NCI-H1930 (cell line): Measurements from ENCODE around the gene ANKRD40.

Experiments
- DNase-seq, 2 experiments: peaks; one replicate each; lab custom pipeline; 2025; lab: John Stamatoyannopoulos, UW

Gene ANKRD40

GRCh38 chr17:50668025-50668837 is 39.5 kb downstream of the ANKRD40 start:
- no peak for DNase-seq

GRCh38 chr17:50667259-50668024 is 40.3 kb downstream of the ANKRD40 start:
- no peak for DNase-seq

GRCh38 chr17:50666316-50666715 is 41.4 kb downstream of the ANKRD40 start:
- DNase-seq: no peak

GRCh38 chr17:50665838-50666237 is 41.9 kb downstream of the ANKRD40 start:
- no peak for DNase-seq

GRCh38 chr17:50664788-50665458 is 42.8 kb downstream of the ANKRD40 start:
- DNase-seq: no peak

- no peak for DNase-seq
These were observed 43.8 kb downstream of the ANKRD40 start for GRCh38 chr17:50663812-50664374.

GRCh38 chr17:50662632-50663225 is 45.0 kb downstream of the ANKRD40 start:
- DNase-seq: no peak

- no peak for DNase-seq
These were observed 45.8 kb downstream of the ANKRD40 start for GRCh38 chr17:50661795-50662391.

- DNase-seq: no peak
These were observed 46.4 kb downstream of the ANKRD40 start for GRCh38 chr17:50661348-50661747.

GRCh38 chr17:50660887-50661345 is 46.8 kb downstream of the ANKRD40 start:
- DNase-seq: no peak

GRCh38 chr17:50660042-50660886 is 47.5 kb downstream of the ANKRD40 start:
- no peak for DNase-seq

GRCh38 chr17:50659179-50659578 is 48.5 kb downstream of the ANKRD40 start:
- DNase-seq: no peak

- no peak for DNase-seq
These were observed 49.1 kb downstream of the ANKRD40 start for GRCh38 chr17:50658616-50659015.

- no peak for DNase-seq
These were observed 50.1 kb downstream of the ANKRD40 start for GRCh38 chr17:50657627-50658026.

GRCh38 chr17:50657054-50657453 is 50.7 kb downstream of the ANKRD40 start:
- no peak for DNase-seq

- DNase-seq: no peak
These were observed 51.2 kb downstream of the ANKRD40 start for GRCh38 chr17:50656509-50656908.

- no peak for DNase-seq
These were observed 54.0 kb downstream of the ANKRD40 start for GRCh38 chr17:50653738-50654137.

- no peak for DNase-seq
These were observed 56.1 kb downstream of the ANKRD40 start for GRCh38 chr17:50651661-50652060.

- no peak for DNase-seq
These were observed 58.4 kb downstream of the ANKRD40 start for GRCh38 chr17:50649042-50649908.

- DNase-seq: no peak
These were observed 60.5 kb downstream of the ANKRD40 start for GRCh38 chr17:50647187-50647586.
